ENCODE data around the gene CCM2. TPM values are rescaled to one million over a fixed set of nuclear protein-coding genes. Genes with fewer than 3 reads are reported as not detected.

The CCM2 gene
- total RNA-seq, 3 donors from 2014 or later, result 32.3 to 45.3 (median 35.4) TPM

DNA sequence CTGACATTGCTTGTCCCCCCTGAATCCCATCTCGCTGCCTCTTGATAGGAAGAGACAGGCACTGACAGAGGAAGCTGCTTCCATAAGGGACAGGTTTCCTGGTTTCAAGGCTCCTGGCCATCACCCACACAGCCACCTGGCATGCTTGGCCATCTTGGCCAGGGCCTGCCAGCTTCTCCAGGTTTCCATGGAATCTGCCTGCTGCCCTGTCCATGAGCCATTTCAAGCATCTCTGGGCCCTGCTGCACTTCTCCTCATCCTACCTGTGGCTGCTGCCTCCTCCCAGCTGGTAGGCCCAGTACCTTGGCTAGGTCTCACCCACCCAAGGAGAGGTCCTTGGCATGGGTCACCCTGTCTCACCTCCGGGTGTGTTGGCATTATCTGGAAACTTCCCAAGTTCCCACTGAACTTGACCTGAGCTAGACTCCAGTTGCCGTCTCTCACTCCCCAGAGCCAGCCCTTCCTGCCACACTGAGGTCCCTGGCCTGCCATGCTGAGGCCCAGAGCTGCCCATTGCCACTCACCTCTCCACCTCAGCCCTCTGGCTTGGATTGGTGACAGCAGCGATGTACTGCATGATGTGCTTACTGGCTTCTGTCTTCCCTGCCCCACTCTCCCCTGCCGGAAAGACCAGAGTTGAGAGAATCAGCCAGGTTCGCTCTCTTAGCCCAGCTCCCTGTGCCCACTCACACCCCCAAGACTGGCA is 23.8 kb upstream of the CCM2 start:
- H3K4me3 ChIP-seq, result no peak overlapping the region
- H3K27ac ChIP-seq, result no peak overlapping the region
- no peaks in the 10 kb centered on the region for H3K4me1 ChIP-seq
- intact Hi-C loops (cut with DNase I; ENCODE audit: low total_unique reads), result no loop called here
- TF ChIP-seq POLR2A (IDR thresholded peaks at IDR 0.05) (no peak), POLR2AphosphoS5 (IDR thresholded peaks at IDR 0.05) (no peak)
- TF ChIP-seq, protein P1, sequence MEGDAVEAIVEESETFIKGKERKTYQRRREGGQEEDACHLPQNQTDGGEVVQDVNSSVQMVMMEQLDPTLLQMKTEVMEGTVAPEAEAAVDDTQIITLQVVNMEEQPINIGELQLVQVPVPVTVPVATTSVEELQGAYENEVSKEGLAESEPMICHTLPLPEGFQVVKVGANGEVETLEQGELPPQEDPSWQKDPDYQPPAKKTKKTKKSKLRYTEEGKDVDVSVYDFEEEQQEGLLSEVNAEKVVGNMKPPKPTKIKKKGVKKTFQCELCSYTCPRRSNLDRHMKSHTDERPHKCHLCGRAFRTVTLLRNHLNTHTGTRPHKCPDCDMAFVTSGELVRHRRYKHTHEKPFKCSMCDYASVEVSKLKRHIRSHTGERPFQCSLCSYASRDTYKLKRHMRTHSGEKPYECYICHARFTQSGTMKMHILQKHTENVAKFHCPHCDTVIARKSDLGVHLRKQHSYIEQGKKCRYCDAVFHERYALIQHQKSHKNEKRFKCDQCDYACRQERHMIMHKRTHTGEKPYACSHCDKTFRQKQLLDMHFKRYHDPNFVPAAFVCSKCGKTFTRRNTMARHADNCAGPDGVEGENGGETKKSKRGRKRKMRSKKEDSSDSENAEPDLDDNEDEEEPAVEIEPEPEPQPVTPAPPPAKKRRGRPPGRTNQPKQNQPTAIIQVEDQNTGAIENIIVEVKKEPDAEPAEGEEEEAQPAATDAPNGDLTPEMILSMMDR (IDR thresholded peaks at IDR 0.05), result no peak
- no peak for DNase-seq (ENCODE audit: low spot score in 2 of 2)
- H3K36me3 ChIP-seq, result no peaks in the 10 kb centered on the region
- H3K27me3 ChIP-seq, result no peaks in the 10 kb centered on the region
- no peaks in the 10 kb centered on the region for H3K9me3 ChIP-seq

DNA sequence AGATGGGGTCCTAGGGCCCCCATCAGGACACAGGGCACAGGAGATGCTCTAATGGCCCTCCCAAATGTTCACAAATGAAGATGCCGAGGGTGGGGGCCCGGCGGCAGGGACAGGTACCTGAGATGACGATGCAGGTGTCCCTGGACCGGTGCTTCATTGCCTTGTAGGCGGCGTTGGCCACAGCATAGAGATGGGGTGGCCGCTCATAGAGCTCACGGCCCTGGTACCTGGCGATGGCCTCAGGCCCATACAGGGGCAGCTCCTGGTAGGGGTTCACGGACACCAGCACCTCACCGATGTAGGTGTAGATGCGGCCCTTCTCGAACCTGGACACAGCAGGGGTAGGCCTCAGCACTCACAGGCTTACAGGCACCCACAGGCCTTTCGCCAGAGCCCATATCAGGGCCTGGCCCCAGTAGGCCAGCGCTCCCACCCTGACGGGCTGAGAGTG is 23.2 kb upstream of the CCM2 start:
- no peak overlapping the region for H3K4me3 ChIP-seq
- no peaks in the 10 kb centered on the region for H3K9me3 ChIP-seq
- H3K36me3 ChIP-seq, result no peaks in the 10 kb centered on the region
- peak overlapping the region in 1 of 2 donors; percentile 48 for H3K27ac ChIP-seq
- intact Hi-C loops (cut with DNase I; ENCODE audit: low total_unique reads), result no loop called here
- H3K4me1 ChIP-seq, result no peaks in the 10 kb centered on the region
- H3K27me3 ChIP-seq, result no peaks in the 10 kb centered on the region
- DNase-seq (ENCODE audit: low spot score in 2 of 2), result no peak
- TF ChIP-seq POLR2AphosphoS5 (IDR thresholded peaks at IDR 0.05) (no peak), POLR2A (IDR thresholded peaks at IDR 0.05) (no peak)
- TF ChIP-seq, protein P1 (IDR thresholded peaks at IDR 0.05), result no peak

DNA sequence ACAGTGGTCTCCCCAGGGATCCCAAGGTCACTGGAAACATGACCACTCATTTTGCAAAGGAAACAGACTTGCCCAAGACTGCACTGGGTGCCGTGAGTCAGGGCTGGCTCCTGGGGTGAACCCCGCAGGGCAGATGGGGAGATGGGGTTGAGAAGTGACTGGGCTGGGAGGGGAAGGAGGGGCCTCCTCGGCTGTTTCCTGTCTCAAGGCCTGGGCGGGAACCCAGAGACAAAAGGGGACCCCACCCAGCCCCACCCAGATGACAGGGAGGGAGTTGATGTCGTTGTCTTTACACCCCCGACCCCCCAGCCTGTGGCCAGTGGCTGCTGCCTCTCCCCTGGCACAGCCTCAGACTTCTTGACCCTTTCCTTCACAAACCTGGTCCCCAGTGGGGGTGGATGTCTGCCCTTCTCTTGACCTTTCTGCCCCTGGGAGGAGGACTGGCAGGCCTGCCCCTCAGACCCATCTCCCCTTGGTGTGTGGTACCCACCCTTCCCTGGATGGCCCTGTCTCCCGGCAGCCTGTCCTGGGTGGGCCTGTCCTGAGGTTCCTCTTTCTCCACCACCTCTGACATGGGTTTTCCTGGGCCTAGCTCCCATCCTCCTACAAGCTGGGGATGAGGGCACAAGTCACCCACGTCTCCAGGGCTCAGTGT is 22.6 kb upstream of the CCM2 start:
- H3K4me3 ChIP-seq, result peak overlapping the region in 1 of 3 donors; percentile 15
- intact Hi-C loops (cut with DNase I; ENCODE audit: low total_unique reads), result no loop called here
- no peaks in the 10 kb centered on the region for H3K9me3 ChIP-seq
- no peaks in the 10 kb centered on the region for H3K27me3 ChIP-seq
- TF ChIP-seq POLR2AphosphoS5 (IDR thresholded peaks at IDR 0.05) (no peak), POLR2A (IDR thresholded peaks at IDR 0.05) (no peak)
- TF ChIP-seq, protein P1 (IDR thresholded peaks at IDR 0.05), result no peak
- no peaks in the 10 kb centered on the region for H3K4me1 ChIP-seq
- no peaks in the 10 kb centered on the region for H3K36me3 ChIP-seq
- H3K27ac ChIP-seq, result peak overlapping the region in 1 of 2 donors; percentile 48
- DNase-seq (ENCODE audit: low spot score in 2 of 2), result no peak

DNA sequence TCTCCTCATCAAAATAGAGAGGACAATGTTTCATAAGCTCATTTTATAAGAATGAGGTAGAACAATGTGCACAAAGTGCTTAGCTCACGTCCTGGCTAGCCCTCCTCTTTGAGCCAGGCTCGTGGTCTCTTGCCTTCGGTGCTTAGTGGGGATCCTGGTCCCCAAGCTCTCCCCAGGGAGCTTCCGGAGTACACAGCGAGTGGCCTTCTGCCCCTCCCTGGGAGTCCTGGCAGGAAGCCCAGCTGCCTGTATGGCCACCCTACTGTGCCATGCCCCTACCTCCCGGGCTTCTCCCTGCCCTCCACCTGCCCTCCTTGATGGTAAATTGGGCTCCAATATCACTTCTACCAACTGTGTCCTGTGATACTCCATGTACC is 22.1 kb upstream of the CCM2 start:
- no peaks in the 10 kb centered on the region for H3K4me1 ChIP-seq
- no peaks in the 10 kb centered on the region for H3K9me3 ChIP-seq
- peak overlapping the region in 1 of 2 donors; percentile 48 for H3K27ac ChIP-seq
- H3K27me3 ChIP-seq, result no peaks in the 10 kb centered on the region
- H3K36me3 ChIP-seq, result peaks cover 5% of the 10 kb centered on the region
- intact Hi-C loops (cut with DNase I; ENCODE audit: low total_unique reads), result no loop called here
- no peak for TF ChIP-seq POLR2A (IDR thresholded peaks at IDR 0.05)
- no peak for TF ChIP-seq POLR2AphosphoS5 (IDR thresholded peaks at IDR 0.05)
- TF ChIP-seq, protein P1 (IDR thresholded peaks at IDR 0.05), result no peak
- H3K4me3 ChIP-seq, result peak overlapping the region in 1 of 3 donors; percentile 15
- no peak for DNase-seq (ENCODE audit: low spot score in 2 of 2)
